Measurements from ENCODE around the gene CTDSPL.

DNA sequence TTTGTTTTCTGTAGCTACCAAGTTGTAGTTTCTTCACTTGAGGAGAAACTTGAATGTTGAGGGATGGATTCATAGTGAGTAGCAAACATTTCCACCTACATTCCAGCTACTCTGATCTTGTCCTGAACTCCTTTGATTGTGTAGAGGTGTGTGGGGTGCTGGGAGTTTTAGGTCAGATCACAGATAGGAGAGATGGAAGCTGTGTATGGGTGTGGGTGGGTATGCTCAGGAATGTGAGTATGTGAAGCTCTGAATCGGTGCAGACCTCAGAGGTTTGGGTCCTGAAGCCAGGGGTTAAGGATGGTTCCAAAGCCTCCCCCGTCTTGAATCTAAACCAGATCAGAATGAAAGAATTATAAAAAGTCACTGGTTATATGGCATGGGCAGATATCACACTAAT lies 76.3 kb downstream of the CTDSPL start:
- TF ChIP-seq ZNF274 (IDR thresholded peaks at IDR 0.05; ENCODE audit: insufficient read depth, insufficient read length), result no peak
- TF ChIP-seq, protein P1, sequence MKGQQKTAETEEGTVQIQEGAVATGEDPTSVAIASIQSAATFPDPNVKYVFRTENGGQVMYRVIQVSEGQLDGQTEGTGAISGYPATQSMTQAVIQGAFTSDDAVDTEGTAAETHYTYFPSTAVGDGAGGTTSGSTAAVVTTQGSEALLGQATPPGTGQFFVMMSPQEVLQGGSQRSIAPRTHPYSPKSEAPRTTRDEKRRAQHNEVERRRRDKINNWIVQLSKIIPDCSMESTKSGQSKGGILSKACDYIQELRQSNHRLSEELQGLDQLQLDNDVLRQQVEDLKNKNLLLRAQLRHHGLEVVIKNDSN (IDR thresholded peaks at IDR 0.05; ENCODE audit: borderline replicate concordance, extremely low read length, insufficient read depth, low read depth, low read length), result no peak
- TF ChIP-seq CREB1 (IDR thresholded peaks at IDR 0.05; ENCODE audit: low read depth), result no peak

All from GM12878 (cell line).